GM21723 (cell line): ENCODE measurements around the gene RBBP8NL.
"Not testable (repeated sequence)": the region's sequence is repeated elsewhere in the genome, so short reads cannot be mapped to it uniquely, and the experiment has no call there.

Experiments used
- ATAC-seq: cut with Tn5 transposase; IDR thresholded peaks from one replicate; pipeline ENCODE4 v1.9.1; 2021; ENCODE audit warnings: mild to moderate bottlenecking, moderate library complexity; ENCODE audit not compliant: unreplicated experiment

Gene RBBP8NL

DNA sequence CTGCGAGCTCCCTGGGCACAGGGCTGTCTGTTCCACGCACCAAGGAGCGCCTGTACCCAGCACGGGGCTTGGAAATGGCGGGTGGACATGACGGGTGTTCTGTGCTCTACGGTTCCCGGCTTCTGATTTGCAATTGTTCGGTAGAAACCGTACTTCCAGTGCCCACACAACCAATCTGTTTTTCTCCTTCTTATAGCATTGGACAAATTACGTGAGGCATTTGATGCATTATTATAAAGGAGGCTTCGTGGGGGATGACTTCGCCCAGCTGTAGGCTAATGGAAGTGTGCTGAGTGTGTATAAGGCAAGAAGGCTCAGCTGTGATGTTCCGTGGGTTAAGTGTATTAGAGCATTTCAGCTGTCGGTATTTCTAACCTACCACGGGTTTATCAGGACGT, 50.3 kb downstream of the RBBP8NL start:
- no peak for ATAC-seq

DNA sequence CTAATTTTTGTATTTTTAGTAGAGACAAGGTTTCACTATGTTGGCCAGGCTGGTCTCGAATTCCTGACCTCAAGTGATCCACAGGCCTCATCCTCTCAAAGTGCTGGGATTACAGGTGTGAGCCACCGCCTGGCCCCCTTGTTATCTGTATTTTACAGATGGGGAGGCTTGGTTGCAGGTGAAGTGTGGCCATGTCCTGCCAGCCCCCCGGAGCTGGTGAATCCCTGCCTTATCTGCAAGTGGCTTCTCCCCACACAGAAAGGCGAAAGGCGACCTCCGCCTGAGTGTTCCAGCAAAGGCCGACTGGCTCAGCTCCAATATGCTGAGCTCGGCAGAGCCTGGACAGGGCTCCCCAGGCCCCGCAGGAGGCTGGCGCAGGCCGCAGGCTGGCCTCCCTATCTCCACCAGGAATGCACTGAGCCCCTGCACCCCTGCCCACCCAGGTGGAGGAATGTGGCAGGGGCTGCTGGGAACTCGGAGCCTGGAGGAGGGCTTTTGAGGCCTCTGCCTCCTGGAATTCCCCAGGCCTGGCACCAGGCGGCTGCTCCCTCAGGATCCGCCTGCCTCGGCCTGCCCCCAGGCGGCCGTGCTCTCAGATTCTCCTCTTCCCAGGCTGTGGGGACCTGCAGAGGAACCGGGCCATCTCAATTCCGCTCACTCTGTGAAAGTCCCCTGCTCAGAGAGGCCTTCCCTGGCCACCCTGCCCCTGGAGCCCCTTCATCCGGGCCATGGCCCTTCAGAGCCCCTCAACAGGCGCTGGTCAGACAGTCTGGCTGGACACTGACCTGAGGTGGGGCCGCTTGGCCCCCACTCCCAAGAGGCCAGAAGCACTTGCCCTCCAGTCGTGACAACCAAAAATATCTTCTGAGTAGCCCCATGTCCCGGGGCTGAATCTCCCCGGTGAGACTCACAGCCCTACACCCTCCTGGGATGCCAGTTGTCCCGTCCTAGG, 51.0 kb downstream of the RBBP8NL start:
- no peak for ATAC-seq

DNA sequence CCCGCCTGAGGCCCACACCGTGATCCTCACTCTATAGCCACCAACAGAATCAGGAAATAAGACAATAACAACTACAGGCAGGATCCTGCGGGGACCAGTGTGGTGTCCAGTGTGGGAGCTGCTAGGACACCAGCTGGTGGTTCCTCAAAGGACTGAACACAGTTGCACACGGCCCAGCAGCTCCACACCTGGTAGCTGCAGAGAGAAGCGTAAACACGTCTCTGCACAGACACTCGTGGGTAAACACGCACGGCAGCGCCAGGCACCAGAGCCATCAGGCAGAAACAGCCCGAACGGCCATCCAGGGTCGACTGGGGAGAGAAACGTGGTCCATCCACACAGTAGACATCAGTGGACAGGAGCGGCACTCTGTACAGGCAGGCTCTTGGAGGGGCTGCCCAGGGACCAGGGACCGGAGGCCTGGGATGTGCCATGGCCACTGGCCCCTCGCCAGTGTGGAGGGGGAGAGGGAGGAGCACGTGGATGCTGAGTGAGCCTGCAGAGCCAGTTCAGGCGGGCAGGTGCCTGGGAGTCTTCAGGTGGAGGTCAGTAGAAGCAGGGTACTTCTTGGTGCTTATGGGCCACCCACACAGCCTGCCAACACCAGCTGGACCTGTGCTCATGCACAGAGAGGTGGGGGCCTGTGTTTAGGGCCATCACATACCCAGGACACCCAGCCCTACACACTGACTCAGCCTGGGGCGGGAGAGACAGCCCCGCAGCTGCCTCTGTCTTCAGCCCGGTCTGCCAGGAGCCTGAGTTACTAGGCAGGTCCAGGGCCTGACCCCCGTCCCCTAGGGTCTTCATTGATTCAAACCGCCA, 52.8 kb downstream of the RBBP8NL start:
- ATAC-seq: no peak

DNA sequence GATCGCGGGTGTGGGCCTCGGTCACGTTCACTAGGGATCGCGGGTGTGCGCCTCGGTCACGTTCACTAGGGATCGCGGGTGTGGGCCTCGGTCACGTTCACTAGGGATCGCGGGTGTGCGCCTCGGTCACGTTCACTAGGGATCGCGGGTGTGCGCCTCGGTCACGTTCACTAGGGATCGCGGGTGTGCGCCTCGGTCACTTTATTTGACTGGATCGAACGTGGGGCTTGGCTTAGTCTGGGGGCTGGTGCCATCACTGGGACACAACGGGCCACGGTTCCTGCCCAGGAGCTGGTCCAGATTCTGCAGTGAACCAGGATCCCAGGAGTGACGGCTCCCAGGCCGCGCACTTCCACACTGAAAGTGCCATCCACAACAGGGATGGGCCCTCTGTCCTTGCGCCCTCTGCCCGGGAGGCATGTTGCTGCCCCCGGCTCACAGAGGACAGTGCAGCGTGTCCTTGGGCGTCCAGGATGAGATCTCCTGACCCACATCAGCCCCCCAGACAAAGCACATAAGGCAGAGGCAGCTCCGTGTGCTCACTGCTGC, 53.6 kb downstream of the RBBP8NL start:
- ATAC-seq: not testable (repeated sequence)

DNA sequence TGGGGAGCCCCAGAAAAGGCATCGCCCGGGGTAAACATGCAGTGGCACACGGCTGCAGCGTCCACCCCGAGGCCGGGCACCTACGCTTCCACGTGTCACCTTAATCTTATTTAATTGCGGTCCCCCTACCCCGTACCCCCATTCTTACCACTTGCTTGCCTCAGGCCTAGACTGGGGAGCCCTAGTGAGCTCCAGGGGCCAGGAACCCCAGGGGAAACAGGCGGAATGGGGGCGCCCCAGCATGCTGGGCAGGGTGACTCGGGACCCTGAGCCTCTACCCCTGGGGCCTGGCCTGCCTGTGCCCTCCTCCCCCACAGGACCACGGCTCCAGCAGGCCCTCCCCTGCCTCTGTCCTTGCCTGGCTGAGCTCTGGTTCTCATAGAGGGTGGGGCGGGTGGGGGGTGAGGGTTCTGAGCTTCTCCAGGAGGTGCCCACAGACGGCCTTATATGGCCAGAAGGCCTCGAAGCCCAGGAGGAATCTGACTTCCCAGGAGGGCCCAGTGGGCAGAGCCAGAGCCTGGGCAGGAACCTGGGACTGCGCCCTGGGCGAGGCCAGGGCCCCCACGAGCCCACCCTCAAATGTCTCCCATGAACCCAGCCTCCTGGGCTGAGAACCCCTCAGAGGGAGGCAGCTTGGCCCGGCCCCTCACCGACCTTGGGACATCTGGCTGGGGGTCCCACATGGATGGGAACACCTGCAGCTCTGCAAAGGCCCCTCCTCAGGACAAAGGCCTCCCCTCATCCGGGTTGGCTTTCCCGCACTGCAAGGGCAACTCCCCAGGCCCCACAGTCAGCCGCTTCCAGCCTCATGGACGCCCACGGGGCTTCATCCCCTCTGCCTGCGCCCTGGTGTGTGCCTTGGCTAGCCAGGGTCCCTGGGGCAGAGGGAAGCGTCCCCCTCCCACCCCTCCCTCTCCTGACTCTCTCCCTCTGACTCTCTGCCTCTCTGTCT, 55.0 kb downstream of the RBBP8NL start:
- no peak for ATAC-seq

DNA sequence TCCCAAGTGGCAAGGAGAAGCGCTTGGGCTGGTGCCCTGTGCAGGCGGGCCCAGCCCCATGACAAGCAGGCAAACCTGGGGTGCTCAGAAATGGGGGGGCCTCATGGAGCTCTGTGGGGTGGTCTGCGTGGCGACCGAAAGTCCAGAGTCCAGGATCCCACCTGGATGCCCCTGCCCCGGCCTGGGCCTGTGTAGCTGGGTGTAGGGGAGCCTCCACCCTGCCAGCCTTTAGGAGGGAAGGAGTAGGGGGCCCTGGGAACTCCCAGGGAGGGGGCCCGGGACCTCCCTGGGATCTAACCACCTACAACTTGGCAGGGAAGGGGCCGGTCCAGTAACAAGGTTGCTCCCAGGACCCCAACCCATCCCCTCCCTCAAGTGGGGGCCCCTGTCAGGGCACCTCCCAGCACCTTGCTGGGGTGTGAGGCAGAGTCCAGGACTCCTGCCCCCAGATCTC, 55.7 kb downstream of the RBBP8NL start:
- ATAC-seq: no peak

DNA sequence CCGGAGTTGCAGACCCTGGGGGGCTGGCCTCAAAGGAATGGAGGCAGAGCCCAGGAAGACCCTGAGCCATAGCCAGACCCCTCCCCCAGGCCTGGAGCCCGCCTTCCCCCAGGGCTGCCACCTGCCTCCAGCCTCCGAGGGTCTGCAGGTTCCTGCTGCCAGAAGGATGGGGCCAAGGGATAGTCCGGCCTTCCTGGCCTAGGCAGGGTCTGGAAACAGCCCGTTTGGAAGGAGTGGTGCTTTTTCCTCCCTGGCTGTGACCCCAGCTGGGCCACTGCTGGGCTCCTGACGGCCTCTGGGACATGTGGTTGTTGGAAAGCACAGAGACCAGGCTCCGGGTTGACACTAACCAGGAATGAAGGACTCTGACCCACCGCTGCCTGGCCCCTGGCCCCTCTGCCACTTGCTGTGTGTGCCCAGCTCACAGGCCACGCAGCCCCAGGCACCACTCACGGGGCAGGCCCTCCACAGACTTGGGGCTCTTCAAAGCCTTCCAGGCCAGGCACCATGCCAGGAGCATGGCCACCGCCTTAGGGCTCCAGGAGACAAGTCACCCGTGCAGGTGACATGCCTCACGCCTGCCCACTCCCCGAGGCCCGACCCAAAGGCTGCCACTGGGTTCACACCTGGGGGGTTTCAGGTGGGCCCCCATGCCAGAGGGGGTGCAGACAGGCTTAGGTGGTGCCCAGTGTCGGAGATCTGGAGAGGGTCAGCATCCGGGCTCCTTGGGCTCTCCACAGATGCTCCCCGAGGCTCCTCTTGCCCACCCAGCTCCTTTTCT, 56.3 kb downstream of the RBBP8NL start:
- ATAC-seq: no peak

DNA sequence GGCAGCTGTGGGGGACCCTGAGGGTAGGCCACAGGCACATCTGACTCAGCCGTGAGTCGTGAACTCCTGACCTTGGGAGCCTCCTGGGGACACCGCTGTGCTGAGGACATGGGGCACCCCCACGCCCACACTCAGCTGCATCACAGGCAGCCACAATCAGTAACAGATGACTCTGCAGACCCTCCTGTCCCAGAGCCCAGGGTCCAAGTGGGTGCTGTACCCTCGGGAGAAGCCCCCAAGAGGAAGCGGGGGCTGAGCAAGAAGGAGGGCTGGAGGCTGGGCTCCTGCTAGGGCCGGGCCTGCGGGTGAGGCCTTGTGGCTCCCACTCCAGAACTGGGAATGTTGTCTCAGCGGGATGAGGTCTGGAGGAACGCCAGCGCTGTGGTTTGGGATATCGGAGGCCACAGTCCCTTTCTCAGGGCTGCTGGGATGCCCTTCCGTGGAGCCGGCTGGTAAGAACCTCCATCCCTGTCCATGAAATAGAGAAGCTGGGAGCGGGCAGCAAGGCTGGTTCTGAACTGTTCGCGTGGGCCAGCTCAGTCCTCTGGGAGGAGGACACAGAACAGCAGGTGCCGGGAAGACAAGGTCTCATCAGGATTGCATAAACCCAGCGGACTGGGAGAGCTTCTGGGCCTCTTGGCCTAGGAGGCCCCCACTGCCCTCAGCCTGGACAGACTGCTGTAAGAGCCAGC, 57.1 kb downstream of the RBBP8NL start:
- no peak for ATAC-seq

DNA sequence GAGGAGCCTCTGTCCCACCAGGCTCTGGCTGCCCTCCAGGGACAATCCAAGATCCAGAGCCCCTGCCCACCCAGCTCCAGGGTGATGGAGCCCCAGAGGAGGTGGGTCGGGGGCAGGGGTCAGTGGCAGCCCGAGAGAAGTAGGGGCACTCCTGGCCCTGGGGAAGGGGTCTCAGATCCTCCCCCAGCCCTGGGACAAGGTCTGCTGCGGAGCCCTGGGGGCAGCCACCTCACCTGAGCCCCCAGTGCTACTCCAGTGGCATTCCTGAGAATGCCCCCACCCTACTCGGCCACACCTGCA, 57.6 kb downstream of the RBBP8NL start:
- ATAC-seq: no peak

DNA sequence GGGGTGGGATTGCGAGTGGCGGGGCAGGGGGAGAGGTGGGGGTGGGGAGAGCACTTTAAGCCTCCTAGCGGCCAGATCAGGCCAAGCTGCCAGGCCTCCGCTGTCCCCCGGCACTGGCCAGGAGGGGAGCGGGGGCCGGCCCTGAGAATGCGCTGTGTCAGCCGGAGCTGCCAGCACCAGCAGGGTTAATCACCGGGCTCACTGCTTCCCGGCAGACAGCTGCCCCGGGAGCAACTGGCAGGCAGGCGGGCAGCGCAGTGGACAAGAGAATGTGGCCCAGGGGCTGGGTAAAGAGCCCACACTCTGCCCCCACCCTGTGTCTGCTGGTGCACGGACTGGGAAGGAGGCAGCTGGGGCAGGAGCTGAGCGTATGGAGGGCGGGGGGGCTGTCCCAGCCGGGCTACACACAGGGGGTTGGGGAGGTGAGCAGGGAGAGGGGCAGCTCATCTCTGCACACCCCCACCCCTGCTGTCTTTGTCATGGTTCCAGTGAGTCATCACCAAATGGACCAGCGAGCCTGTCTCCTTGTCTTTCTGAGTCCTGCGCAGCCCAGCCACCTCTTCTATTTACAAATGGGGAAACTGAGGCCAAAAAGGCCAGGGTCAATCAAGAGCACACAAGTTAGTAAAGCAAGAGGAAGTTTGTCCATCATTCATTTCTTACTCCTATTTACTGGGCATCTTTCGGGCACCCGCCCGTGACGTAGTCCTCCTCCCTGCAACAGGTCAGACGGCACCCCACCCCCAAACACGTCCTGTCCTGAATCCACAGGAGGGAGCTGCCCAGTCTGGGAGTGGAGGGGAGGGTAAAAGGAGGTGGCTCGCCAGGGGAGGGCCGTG, 58.1 kb downstream of the RBBP8NL start:
- ATAC-seq: no peak

DNA sequence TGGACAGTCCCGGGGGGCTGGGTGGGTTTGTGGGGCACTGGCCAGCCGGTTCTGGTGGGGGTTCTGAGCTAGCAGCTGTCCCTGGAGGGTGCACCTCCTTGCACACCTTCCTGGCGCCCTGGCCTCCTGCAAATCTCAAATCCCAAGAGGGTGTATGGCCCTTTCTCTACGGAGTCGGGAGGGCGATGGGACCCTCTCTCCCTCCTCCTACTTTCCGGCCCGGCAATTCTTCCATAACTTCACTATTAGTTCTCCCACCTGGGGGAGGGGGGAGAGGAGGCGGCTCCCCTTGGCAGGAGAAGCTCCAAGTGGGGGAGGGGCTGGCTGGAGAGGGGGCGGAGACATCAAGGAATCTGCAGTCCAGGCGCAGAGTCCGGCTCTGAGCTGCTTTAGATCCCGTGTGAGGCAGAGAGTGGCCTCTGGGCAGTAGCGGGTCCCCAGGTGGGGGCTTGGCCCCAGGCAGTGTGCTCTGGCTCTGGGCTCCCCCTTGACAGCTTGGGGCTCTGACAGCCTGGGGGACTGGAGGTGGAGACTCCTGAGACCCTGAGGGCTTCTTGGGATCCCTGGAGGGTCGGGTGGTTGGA, 58.9 kb downstream of the RBBP8NL start:
- ATAC-seq: no peak

DNA sequence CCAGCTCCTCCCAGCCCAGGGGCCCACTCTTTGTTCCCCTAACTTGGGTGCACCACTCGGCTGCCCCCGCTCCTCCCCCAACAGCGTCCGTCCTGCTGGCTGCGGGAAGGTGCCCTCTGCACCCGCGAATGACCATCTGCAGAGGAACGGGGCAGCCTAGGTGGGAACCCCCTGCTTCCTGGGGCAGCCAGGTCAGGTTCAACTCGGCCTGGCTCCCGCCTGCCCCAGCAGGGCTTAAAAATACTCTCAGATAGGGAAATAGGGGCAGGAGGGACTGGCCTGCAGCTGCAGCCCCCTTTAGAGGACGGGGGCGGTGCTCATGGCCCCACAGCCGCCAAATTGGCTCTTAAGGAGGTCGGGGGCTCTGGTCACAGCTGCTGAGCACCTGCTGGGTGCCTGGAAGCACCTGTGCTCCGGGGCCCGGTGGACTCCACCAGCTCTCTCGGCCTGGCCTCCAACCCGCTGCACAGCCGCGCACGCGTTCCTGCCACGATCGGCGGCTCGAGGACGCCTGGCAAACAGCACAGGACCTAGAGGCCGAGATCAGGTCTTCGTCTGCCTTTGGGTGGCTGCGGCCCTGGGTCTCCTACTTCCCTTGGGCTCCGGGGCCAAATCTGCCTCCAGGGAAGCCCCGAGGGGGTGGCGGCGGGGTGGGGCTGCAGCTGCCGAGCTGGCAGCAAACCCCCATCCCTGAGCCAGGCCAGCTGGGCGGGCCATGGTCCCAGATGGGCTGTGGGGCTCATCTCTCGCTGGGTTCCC, 59.5 kb downstream of the RBBP8NL start:
- no peak for ATAC-seq

DNA sequence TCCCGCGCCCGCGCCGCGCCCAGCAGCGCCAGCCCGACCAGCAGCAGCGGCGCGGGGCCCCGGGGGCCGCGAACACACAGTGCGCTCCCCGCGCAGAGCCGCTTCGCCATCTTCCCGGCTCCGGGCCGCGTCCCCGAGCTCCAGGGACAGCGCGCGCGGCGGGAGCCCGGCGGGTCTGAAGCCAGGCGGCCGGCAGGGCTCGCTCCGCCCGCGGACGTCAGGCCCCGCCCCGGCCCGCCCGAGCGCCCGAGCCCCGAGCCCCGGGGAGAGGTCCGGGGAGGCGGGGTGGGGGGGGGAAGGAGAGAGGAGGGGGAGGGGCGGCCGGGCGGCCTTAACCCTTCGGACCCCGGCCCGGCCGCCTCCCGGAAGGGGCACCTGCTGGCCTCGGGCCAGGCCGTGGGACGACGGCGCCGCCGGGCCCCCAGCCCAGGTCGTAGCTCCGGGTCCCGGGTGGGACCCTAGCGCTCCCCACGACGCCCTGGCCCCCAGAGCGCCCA, 60.2 kb downstream of the RBBP8NL start, which contains the start of gene LAMA5:
Gene LAMA5, minus strand, starts transcription at position 177 of the 497 bp plus-strand sequence. Its CDS starts 67 bp downstream, at position 110.
- no peak for ATAC-seq

DNA sequence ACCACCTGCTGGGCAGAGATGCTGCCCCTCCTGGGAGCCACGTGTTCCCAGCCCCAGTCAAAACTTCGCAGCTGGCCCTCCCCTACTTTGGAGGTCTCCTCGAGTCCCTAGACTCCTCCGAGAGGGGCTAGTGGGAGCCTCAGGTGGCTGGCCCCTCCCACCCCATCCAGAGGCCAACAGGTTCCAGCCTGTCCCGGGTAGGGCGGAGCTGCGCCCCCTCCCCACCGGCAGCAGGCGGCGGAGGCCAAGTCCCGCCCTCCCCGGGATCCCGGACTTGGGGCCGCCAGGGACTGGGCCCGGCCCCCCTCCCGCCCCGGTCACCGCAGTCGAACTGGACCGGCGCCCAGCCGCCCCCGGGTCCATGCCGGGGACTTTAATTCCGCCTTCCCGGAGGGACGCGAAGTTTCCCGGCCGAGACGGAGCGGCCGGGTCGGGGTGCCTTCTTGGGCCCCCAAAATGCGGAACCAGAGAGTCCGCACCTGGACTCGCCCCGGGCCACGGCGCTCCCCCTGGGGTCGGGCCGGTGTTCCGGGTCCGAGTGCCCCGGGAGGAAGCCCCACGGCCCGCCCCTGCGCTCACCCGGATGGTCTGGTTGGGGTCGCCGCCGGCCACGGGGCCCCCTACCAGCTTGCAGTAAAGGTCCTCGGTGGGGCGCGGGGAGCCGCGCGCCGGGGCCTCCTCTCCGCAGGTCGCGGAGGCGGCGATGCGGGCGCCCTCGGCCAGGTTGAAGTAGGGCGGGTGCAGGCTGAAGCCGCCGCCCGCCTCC, 60.8 kb downstream of the RBBP8NL start:
- ATAC-seq: no peak

DNA sequence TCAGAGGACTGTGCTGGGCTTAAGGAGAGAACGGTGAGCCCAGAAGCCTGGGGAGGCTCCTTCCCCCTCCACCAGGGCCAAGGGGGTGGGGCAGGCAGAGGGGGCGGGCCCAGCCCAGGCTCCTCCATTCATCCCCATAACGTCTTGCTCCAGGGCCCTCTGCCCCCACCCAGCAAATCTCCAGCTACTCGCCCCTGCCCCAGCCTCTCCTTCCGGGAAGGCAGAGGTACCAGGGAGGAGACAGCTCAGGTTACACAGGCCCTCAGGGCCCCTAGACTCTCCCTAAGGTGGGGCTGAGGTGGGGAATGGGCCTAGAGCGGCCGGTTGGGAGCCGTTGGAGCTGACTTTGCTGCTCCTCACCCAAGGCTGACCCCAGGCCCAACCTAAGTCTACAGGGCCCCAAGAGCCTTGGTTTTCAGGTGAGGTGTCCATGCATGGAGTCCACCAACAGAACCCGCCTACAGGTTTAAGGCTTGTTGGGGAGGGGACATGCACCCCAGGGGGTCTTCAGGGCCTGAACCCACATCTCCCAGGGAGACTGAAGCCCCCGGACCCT, 61.4 kb downstream of the RBBP8NL start:
- no peak for ATAC-seq
